ENCODE results near the gene ZBTB43.
"Not testable (repeated sequence)": the region's sequence is repeated elsewhere in the genome, so short reads cannot be mapped to it uniquely, and the experiment has no call there.

GRCh38 chr9:126778696-126779095 lies 26.1 kb upstream of the ZBTB43 start:
- not testable (repeated sequence) for TF ChIP-seq CTCF, POLR2A (IDR thresholded peaks at IDR 0.05)

Data from thyroid gland (tissue), 4 donors.